Measurements from ENCODE around the gene DOC2B.

DOC2B gene

GRCh38 chr17:149897-150584 is 31.4 kb downstream of the DOC2B start:
- H3K4me3 ChIP-seq (ENCODE audit: control insufficient read depth, low read depth, low read length): no peak overlapping the region
- TF ChIP-seq, protein P1, sequence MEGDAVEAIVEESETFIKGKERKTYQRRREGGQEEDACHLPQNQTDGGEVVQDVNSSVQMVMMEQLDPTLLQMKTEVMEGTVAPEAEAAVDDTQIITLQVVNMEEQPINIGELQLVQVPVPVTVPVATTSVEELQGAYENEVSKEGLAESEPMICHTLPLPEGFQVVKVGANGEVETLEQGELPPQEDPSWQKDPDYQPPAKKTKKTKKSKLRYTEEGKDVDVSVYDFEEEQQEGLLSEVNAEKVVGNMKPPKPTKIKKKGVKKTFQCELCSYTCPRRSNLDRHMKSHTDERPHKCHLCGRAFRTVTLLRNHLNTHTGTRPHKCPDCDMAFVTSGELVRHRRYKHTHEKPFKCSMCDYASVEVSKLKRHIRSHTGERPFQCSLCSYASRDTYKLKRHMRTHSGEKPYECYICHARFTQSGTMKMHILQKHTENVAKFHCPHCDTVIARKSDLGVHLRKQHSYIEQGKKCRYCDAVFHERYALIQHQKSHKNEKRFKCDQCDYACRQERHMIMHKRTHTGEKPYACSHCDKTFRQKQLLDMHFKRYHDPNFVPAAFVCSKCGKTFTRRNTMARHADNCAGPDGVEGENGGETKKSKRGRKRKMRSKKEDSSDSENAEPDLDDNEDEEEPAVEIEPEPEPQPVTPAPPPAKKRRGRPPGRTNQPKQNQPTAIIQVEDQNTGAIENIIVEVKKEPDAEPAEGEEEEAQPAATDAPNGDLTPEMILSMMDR (conservative IDR thresholded peaks at IDR 0.05; ENCODE audit: control insufficient read depth, insufficient read depth, low read depth, low read length): no peak
- DNase-seq (ENCODE audit: low read depth): no peak

- no peak for DNase-seq (ENCODE audit: low read depth)
- H3K4me3 ChIP-seq (ENCODE audit: control insufficient read depth, low read depth, low read length): no peak overlapping the region
- TF ChIP-seq, protein P1 (conservative IDR thresholded peaks at IDR 0.05; ENCODE audit: control insufficient read depth, insufficient read depth, low read depth, low read length): no peak
Observed at GRCh38 chr17:149231-149630, 32.2 kb downstream of the DOC2B start.

- TF ChIP-seq, protein P1 (conservative IDR thresholded peaks at IDR 0.05; ENCODE audit: control insufficient read depth, insufficient read depth, low read depth, low read length): no peak
- DNase-seq (ENCODE audit: low read depth): no peak
- no peak overlapping the region for H3K4me3 ChIP-seq (ENCODE audit: control insufficient read depth, low read depth, low read length)
Observed at GRCh38 chr17:148757-149156, 32.7 kb downstream of the DOC2B start.

DNA sequence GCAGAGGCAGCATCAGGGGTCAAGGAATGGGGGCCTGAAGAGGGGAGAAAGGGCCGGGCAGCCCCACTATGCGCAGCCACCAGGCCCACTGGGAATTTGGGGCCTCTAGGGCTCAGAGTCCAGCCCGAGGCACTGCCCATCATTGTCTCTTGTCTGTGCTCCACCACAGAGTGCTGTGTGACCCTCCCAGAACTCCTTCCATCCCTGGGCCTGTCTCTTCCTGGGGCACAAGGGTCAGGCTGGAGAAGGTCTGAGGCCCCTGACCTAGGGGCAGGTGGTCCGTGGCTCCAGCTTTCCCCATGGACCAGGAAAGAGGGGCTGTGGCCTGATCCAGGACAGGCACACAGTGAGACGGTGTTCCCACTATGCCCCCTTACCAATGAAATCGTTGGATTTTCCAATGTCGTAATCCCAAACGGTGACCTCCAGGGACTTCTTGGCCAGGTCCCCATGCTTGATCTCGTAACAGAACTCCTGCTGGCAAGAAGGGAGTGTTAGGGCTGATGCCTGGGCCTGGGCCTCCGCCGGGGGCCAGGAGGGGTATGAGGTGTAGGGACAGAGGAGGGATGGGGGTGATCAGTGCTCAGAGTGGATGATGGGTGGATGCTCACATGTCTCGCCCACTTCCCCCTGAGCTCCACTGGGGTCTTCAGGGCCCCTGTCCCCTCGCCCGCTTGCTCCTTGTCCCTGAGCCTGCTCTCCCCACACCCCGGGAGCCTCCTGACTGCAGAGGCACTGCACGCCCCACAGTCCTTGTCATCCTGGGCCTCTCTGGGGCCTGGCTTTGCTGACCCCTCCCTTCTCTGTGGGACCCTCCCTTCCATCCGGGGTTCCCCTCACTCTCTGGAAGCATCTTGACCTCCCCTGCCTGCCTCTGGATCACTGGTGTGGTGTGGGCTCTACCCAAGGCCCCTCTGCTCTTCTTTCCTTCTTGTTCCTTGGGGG is 33.4 kb downstream of the DOC2B start:
- no peak overlapping the region for H3K4me3 ChIP-seq (ENCODE audit: control insufficient read depth, low read depth, low read length)
- TF ChIP-seq, protein P1 (conservative IDR thresholded peaks at IDR 0.05; ENCODE audit: control insufficient read depth, insufficient read depth, low read depth, low read length): no peak
- DNase-seq (ENCODE audit: low read depth): no peak

DNA sequence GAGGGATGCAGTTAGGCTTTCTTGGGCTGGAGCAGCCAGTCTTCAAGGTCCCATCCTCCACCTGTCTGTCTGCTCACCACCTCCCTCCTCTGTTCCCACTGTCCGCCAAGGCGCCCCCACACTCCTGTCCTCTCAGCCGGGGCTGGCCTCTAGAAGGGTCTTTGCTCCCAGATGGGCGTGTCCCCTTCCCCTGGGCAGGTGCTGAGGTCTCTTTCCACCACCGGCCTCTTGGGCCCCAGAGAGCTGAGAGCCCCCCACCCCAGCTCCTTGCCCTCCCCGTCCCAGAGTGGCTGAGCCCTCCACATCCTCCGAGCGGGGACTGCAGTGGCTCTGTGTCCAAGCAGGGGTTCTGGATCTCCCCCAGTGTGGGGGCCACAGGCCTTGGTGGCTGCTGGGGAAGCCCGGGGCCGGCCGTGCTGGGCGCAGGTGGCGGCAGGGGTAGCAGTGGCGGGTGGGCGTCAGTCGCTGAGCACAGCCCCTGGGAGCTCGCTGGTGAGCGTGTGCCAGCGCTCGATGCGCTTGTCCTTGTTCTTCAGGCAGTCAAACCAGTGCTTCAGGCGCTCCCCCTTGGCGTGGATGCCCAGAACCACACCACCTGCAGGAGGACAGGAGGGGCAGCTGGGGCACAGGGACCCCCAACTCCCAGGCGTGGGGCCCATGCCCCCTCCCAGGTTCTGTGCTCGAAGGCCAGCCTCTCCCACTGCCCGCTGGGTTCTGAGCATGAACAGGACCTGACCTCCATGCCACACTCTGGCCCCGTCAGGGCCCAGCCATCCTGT is 34.3 kb downstream of the DOC2B start:
- DNase-seq (ENCODE audit: low read depth): no peak

DNA sequence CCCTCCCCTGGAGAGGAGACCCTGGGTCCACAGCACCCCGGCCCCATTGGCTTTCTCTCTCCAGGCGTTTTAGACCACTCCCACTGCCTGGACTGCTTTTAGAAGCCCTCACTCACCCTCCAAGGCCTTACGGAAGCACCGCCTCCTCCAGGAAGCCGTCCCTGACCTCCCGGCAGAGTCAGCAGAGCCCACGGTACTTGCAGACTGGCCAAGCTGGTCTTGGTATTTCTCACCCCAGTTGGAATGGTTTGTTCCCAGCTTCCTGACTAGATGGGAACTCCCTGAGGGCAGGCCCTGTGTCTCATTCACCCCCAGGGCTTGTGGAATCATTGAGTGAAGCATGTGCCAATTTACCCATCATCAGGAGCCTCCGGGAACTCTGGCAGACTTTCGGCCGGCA is 34.9 kb downstream of the DOC2B start:
- TF ChIP-seq, protein P1 (conservative IDR thresholded peaks at IDR 0.05; ENCODE audit: control insufficient read depth, insufficient read depth, low read depth, low read length): no peak
- no peak for DNase-seq (ENCODE audit: low read depth)
- H3K4me3 ChIP-seq (ENCODE audit: control insufficient read depth, low read depth, low read length): no peak overlapping the region

More for the DNA sequence above, 34.3 kb downstream of the DOC2B start:
- TF ChIP-seq, protein P1 (conservative IDR thresholded peaks at IDR 0.05; ENCODE audit: control insufficient read depth, insufficient read depth, low read depth, low read length): no peak
- H3K4me3 ChIP-seq (ENCODE audit: control insufficient read depth, low read depth, low read length): no peak overlapping the region

Measured in fibroblast of mammary gland (primary cell).